Ammon's horn (tissue), 1 donor: ENCODE results near the gene PLCB4.
A peak's percentile ranks its signal among the peaks of the same experiment; 100 is the strongest.

ENCODE experiments used
- DNase-seq: peaks from one replicate; pipeline ENCODE4 v3.0.0-alpha.2; 2016; ENCODE audit warnings: low spot score

Gene PLCB4

DNA sequence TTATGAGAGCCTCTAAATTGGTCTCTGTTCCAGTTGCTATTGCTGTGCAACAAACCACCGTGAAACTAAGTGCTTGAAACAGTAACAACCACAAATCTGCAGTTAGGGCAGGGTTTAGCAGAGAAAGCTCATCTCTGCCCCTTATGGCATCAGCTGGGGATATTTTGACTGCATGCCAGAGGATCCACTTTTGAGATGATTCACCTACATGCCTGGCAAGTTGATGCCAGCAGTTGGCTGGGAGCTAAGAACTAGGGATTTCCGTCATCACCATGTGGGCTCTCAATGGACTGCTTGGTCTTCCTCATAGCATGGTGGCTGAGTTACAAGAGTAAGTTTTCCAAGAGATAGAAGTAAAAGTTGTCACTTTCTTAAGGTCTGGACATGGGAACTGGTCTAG, 35.1 kb downstream of the PLCB4 start:
- no peak for DNase-seq

DNA sequence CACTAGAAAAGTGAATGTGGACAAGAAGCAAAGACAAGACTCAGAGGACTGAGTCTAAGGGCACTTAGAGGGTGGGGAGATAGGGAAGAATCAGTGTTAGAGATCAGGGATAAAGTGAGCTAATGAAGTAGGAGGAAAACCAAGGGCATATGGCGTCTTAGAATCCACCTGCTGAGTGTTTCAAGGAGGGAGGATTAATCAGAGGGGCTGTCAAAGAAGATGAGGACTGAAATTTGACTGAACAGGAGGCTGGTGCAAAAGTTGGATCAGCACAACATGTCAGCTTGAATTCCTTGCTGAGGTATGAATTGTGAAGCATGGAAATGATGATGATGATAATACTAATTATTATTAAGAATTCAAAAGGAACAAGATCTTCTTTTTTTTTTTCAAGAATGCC, 39.4 kb downstream of the PLCB4 start:
- no peak for DNase-seq

DNA sequence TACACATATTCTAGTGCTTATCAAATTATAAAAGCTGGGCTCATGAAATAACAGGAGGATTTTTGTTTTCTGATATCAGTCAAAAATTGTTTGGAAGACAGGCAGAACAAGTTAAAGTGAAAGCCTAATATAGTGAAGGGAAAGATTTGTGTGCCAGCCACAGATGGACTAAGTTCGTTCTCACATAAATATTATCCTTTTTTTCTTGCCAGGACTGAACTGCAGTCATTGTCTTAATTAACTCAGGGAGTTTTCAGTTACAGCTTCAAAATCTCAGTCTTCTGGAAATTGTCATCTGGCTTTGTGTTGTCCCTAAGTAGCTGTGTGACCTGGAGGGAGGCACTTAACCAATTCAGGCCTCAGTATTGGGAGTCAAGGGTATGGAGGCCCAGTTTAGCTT, 40.7 kb downstream of the PLCB4 start:
- DNase-seq = no peak

DNA sequence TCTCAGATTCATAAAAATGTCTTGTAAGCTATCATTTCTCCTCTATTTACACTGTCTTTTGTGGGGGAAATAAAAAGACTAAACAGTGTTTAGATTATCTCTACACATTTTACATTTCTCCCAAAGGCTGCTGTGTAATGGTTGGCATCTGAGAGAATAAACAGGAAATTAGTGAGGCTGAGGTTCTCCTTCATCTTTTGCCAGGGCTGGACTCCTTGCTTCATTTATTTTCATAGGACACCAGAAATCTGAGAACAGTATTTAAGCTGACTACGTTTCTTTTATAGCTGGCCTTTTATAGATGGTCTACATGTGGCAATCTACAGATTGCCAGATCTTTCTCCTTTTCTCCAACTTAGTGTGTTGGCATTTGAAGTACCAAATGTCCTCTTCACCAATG, 41.5 kb downstream of the PLCB4 start:
- DNase-seq = no peak

GRCh38 chr20:9110916-9111432, 42.1 kb downstream of the PLCB4 start:
- DNase-seq = no peak

DNA sequence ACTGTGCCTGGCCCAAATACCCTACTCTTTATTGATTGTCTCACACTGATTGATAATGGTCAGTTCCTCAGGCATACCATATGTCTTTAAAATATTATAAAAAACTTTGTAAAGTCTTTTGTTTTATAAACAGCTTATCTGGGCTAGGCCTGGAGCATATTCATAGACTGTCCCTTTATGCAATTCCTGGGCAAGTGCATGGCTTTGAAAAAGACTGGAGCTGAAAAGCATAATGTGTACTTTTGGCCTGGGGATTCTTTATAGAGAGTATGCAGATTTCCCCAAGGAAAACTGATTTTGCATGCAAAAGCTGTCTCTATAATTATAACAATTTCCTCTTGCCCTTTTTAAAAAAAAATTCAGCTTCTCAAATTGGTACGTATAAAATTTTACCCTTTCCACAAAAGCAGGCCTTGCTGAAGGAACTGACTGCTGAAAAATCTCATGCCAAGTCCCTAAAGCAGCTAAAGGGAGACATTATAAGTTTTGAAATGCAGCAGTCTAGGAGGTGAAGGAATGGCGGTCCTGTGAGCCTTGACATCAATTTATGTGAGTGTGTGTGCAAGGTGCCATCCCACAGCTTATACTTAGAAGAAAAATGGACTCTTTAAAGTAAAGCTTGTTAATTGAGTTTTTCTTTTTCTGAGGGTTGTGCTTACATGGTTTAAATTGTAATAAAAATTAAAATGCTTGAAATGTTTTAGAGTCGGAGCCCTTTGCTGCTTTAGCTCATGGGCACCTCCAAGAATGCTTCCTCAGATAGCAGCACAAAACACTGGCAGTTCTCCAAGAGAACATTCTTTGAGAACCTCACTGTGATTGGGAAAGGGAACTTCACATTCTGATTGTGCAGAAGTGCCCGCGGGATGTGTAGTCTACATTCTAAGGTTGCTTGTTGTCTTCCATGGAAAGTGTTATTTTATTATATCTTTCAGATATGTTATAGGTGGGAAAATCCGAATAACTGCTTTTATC, 43.9 kb downstream of the PLCB4 start:
- peak; percentile 10 for DNase-seq

DNA sequence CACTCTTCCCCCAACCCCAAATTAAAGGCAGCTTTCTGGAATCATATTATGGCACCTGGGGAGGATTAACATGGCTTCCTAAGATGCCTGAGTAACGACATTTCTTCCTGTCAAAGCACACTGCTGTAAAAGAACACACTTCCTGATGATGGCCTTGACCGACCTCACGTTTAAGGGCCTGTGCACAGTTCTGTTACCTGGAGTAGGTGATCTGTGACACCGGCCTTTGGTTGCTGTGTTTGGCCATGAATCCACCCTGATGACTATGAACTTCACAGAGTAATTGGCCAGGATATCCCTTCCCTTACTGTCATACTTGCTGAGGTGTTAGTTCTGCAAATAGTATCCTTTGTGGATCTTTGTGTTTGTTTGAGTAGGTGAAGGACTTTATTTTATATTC, 45.8 kb downstream of the PLCB4 start:
- DNase-seq = no peak

DNA sequence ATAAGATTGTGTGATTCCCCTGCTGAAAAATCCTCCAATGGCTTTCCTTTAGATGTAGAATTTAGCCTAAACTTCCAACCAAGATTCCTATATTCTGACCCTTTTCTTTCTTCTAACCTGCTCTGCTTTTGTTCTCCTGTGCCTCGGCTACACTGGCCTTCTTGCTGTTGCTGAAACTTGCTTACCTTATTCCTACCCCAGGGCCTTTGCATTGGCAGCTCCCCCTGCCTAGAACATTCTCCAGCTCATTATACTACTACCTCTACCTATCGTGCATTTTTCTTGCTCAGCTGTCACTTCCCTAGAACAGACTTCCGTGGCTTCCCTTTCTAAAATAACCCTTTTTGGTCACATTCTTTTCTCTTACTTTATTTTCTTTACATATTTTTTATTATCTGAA, 48.7 kb downstream of the PLCB4 start:
- no peak for DNase-seq

- DNase-seq = peak; percentile 62
Measured at GRCh38 chr20:9119776-9120175, 50.9 kb downstream of the PLCB4 start.

- DNase-seq = no peak
Measured at GRCh38 chr20:9121211-9121610, 52.3 kb downstream of the PLCB4 start.

GRCh38 chr20:9122571-9122970, 53.7 kb downstream of the PLCB4 start:
- no peak for DNase-seq

GRCh38 chr20:9126527-9126926, 57.6 kb downstream of the PLCB4 start:
- DNase-seq = no peak

DNA sequence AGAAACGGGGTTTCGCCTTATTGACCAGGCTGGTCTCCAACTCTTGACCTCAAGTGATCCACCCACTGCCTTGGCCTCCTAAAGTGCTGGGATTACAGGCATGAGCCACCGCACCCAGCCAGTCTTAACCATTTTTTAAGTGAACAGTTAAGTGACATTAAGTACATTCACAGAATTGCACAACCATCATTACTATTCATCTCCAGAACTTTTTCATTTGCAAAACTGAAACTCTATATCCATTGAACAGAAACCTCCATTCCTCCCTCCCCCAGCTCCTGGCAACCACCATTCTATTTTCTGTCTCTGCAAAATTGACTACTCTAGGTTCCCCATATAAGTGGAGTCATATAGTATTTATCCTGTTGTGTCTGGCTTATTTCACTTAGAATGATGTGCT, 59.7 kb downstream of the PLCB4 start:
- no peak for DNase-seq

- no peak for DNase-seq
Measured at GRCh38 chr20:9129756-9130155, 60.9 kb downstream of the PLCB4 start.

DNA sequence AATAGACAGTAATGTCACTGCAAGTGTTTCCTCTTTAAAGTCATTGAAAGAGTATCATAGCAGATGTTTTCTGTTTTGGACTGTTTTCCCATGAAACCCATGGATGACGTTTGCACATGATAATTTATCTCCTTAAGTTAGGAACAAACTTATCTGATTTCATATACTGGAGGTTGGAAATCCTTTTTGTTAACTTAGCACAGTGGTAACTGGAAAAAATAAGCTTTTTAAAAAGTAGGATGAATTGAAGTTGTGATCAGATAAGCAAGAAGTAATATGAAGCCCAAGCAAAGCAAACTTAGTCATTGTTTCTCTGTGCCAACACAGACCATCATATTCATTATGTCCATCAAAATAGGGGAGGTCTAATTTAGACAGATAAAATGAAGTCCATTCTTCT, 61.6 kb downstream of the PLCB4 start:
- DNase-seq = no peak

GRCh38 chr20:9131841-9132240, 63.0 kb downstream of the PLCB4 start:
- DNase-seq = no peak

GRCh38 chr20:9134346-9134745, 65.5 kb downstream of the PLCB4 start:
- no peak for DNase-seq

DNA sequence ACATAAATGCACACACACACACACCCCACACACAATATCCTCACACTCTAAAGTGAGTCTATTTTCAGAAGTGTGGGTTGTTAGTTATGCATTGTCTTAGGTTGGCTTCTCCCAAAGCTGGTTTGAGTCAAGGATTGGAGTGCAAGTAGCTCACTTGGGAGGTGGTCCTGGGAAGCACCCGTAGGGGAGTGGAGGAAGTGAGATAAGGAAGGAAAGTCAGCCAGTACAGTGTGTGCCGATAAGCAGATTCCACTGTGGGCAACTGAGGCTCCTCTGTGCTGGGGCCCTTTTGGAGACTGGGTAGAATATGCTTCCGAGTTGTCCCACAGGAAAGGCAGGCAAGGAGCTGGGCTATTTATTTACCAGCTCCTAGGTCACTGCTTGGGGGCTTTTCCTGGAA, 67.2 kb downstream of the PLCB4 start:
- no peak for DNase-seq

DNA sequence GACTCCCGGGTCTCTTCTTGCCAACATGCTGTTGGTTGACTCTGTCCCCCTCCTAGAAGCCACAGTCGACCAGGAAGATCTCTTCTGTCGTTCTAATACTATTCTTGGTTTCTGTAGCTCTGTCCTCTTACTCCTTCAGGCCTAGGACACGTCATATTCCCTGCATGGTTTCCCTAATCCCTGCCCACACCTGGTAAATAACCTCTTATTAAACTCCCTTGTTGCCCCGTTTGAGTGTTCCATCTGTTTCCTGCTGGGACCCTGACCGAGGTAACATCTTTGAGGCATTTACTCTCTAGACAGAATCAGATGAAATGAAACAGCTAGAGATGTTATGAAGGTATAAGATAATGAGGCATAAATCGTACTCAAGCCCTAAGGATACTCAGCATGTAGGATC, 68.1 kb downstream of the PLCB4 start:
- no peak for DNase-seq

GRCh38 chr20:9139106-9139833, 70.4 kb downstream of the PLCB4 start:
- no peak for DNase-seq

DNA sequence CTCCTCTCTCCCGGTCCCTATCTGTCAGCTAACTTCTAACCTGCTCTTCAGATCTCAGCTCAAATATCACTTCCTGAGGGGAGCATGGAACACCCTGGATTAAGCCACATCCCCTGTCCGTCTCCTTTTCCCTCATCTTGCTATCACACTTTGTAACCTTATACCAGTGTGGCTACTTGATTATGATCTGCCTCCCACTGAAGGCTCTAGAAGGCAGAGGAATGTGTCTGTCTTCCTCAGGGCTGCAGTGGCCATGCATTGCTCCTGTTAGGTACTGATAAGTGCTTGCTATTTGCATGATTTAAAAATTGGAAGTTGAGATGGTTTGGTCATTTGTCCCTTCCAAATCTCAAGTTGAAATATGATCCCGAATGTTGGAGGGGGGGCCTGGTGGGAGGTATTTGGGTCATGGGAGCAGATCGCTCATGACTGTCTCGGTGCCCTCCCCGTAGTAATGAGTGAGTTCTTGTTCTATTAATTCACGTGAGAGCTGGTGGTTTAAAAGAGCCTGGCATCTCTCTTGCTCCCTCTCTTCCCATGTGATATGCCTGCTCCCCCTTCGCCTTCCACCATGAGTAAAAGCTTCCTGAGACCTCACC, 71.4 kb downstream of the PLCB4 start:
- DNase-seq = no peak

- no peak for DNase-seq
Measured at GRCh38 chr20:9141070-9141469, 72.2 kb downstream of the PLCB4 start.

DNA sequence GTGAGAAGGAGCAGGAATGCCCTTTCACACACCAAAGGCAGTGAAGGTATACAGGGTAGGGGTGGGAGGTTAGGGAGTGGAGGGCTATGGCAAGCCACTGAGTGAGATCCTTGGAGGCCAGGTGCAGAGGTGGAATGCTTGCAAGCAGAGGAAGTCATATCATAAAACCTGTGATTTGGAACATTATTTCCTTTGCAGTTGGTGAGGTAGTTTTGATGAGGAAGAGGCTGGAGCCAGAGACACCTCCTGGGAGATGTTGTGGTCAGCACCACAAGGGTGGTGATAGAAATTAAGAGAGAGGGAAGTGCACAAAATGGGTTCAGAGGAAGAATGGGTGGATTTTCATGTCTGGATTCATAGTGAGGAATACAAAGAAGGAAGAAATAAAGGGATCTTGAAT, 73.0 kb downstream of the PLCB4 start:
- DNase-seq = no peak
